ENCODE measurements around the gene CPB2. TPM values are rescaled to one million over a fixed set of nuclear protein-coding genes. Genes with fewer than 3 reads are reported as not detected.

CPB2 gene
- total RNA-seq, 1 donor from 2014 or later: not detected

- Mint-ChIP-seq H3K36me3 (ENCODE audit: low read depth, unreplicated experiment) (peaks cover 7% of the 10 kb centered on the region), H3K4me1 (ENCODE audit: unreplicated experiment) (no peaks in the 10 kb centered on the region), H3K9me3 (ENCODE audit: unreplicated experiment) (no peaks in the 10 kb centered on the region), H3K4me3 (ENCODE audit: unreplicated experiment) (no peak overlapping the region), H3K27me3 (ENCODE audit: unreplicated experiment) (no peaks in the 10 kb centered on the region), H3K27ac (ENCODE audit: unreplicated experiment) (no peak overlapping the region)
- no peak for DNase-seq (ENCODE audit: low spot score)
- TF ChIP-seq CTCF (IDR thresholded peaks at IDR 0.05; ENCODE audit: unreplicated experiment): no peak
Measured at GRCh38 chr13:46039411-46040182, 65.2 kb downstream of the CPB2 start.

GRCh38 chr13:46038296-46038695, 66.5 kb downstream of the CPB2 start:
- Mint-ChIP-seq H3K4me3 (ENCODE audit: unreplicated experiment) (no peak overlapping the region), H3K4me1 (ENCODE audit: unreplicated experiment) (no peaks in the 10 kb centered on the region), H3K27me3 (ENCODE audit: unreplicated experiment) (no peaks in the 10 kb centered on the region), H3K9me3 (ENCODE audit: unreplicated experiment) (no peaks in the 10 kb centered on the region), H3K27ac (ENCODE audit: unreplicated experiment) (no peak overlapping the region), H3K36me3 (ENCODE audit: low read depth, unreplicated experiment) (peaks cover 10% of the 10 kb centered on the region)
- DNase-seq (ENCODE audit: low spot score): no peak
- no peak for TF ChIP-seq CTCF (IDR thresholded peaks at IDR 0.05; ENCODE audit: unreplicated experiment)

- H3K4me3 Mint-ChIP-seq (ENCODE audit: unreplicated experiment): no peak overlapping the region
- DNase-seq (ENCODE audit: low spot score): no peak
- no peak for TF ChIP-seq CTCF (IDR thresholded peaks at IDR 0.05; ENCODE audit: unreplicated experiment)
- no peaks in the 10 kb centered on the region for H3K27me3 Mint-ChIP-seq (ENCODE audit: unreplicated experiment)
- H3K4me1 Mint-ChIP-seq (ENCODE audit: unreplicated experiment): no peaks in the 10 kb centered on the region
- H3K36me3 Mint-ChIP-seq (ENCODE audit: low read depth, unreplicated experiment): peaks cover 26% of the 10 kb centered on the region
- no peak overlapping the region for H3K27ac Mint-ChIP-seq (ENCODE audit: unreplicated experiment)
- H3K9me3 Mint-ChIP-seq (ENCODE audit: unreplicated experiment): no peaks in the 10 kb centered on the region
Measured at GRCh38 chr13:46035066-46035465, 69.8 kb downstream of the CPB2 start.

GRCh38 chr13:46032341-46032740, 72.5 kb downstream of the CPB2 start:
- no peak for TF ChIP-seq CTCF (IDR thresholded peaks at IDR 0.05; ENCODE audit: unreplicated experiment)
- no peak for DNase-seq (ENCODE audit: low spot score)
- no peaks in the 10 kb centered on the region for H3K9me3 Mint-ChIP-seq (ENCODE audit: unreplicated experiment)

GRCh38 chr13:46031581-46032263, 73.1 kb downstream of the CPB2 start:
- Mint-ChIP-seq H3K27ac (ENCODE audit: unreplicated experiment) (no peak overlapping the region), H3K4me1 (ENCODE audit: unreplicated experiment) (peaks cover 3% of the 10 kb centered on the region), H3K9me3 (ENCODE audit: unreplicated experiment) (no peaks in the 10 kb centered on the region), H3K27me3 (ENCODE audit: unreplicated experiment) (no peaks in the 10 kb centered on the region), H3K36me3 (ENCODE audit: low read depth, unreplicated experiment) (peaks cover 23% of the 10 kb centered on the region), H3K4me3 (ENCODE audit: unreplicated experiment) (no peak overlapping the region)
- TF ChIP-seq CTCF (IDR thresholded peaks at IDR 0.05; ENCODE audit: unreplicated experiment): no peak
- no peak for DNase-seq (ENCODE audit: low spot score)

More at GRCh38 chr13:46032341-46032740, 72.5 kb downstream of the CPB2 start:
- Mint-ChIP-seq H3K4me1 (ENCODE audit: unreplicated experiment) (peaks cover 3% of the 10 kb centered on the region), H3K4me3 (ENCODE audit: unreplicated experiment) (no peak overlapping the region), H3K36me3 (ENCODE audit: low read depth, unreplicated experiment) (peaks cover 23% of the 10 kb centered on the region), H3K27me3 (ENCODE audit: unreplicated experiment) (no peaks in the 10 kb centered on the region), H3K27ac (ENCODE audit: unreplicated experiment) (no peak overlapping the region)
